Type B pancreatic cell (in vitro differentiated cells): ENCODE measurements around the gene ITCH. TPM values are rescaled to one million over a fixed set of nuclear protein-coding genes. Genes with fewer than 3 reads are reported as not detected.
A peak's percentile ranks its signal among the peaks of the same experiment; 100 is the strongest.
"Not testable (repeated sequence)": the region's sequence is repeated elsewhere in the genome, so short reads cannot be mapped to it uniquely, and the experiment has no call there.

ENCODE experiments used
- DNase-seq: peaks from one replicate; pipeline ENCODE4 v3.0.0; 2021; ENCODE audit warnings: mixed read lengths; ENCODE audit not compliant: unreplicated experiment; ENCODE audit errors: extremely low spot score
- H3K27ac Mint-ChIP-seq: 2 replicates; pipeline ENCODE4 v1.8.0; 2021; ENCODE audit warnings: mild to moderate bottlenecking, mixed read lengths
- H3K27me3 Mint-ChIP-seq: 2 replicates; pipeline ENCODE4 v1.8.0; 2021; ENCODE audit warnings: mixed read lengths
- H3K36me3 Mint-ChIP-seq: 2 replicates; pipeline ENCODE4 v1.8.0; 2021; ENCODE audit warnings: mixed read lengths
- H3K4me1 Mint-ChIP-seq: one replicate; pipeline ENCODE4 v1.8.0; 2021; ENCODE audit warnings: mixed read lengths; ENCODE audit not compliant: unreplicated experiment
- H3K4me3 Mint-ChIP-seq: 2 replicates; pipeline ENCODE4 v1.8.0; 2021; ENCODE audit warnings: mild to moderate bottlenecking, mixed read lengths
- H3K9me3 Mint-ChIP-seq: 2 replicates; pipeline ENCODE4 v1.8.0; 2021; ENCODE audit warnings: mixed read lengths
- total RNA-seq: library from RNA; stranded (reverse); gene quantifications from 2 replicates; pipeline ENCODE4 v1.2.1, GENCODE V29; 2021; ENCODE audit warnings: low replicate concordance
- TF ChIP-seq, protein P1 (sequence below): fragments of 200-600 bp; sonication (generic); conservative IDR thresholded peaks from 2 replicates; pipeline ENCODE4 v1.5.0; 2021; ENCODE audit warnings: antibody characterized with exemption, mild to moderate bottlenecking

The ITCH gene
- total RNA-seq, 1 donor from 2014 or later: 77.2 TPM

DNA sequence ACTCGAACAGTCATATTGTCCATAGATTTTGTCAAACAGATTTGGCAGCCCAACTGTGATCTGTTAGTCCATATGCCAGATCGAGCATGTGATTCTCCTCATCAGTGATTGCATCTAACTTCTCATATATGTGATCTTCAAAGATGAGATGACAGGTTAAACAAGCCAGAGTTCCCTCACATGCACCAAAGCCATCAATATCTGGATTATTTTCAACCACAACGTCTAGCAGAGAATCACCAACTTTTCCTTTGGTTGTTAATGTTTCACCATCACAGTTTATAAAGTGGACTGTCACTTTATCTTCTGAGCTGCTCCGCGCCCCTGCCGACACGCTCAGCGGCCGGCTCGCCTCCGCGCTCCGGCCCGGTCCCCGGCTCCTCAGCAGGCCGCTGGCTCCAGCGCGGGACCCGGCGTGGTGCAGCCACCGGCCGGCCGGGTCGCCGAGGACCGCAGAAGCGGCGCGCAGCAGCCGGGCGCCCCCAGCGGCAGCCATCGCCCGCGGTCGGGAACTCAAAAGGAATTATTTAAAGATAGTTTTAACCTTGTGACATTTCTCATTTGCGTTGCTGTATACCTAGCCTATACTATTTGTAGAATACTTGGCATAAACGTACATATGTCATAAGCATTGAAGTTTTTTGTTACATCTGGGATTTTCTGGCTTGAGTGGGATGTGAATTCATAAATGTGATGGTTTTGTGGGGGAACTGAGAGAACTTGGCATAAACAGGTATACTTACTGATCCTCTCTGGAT, 113.1 kb downstream of the ITCH start:
- H3K27me3 Mint-ChIP-seq: no peaks in the 10 kb centered on the region
- peaks cover 56% of the 10 kb centered on the region for H3K36me3 Mint-ChIP-seq
- DNase-seq: no peak
- no peak overlapping the region for H3K27ac Mint-ChIP-seq
- peaks cover 10% of the 10 kb centered on the region for H3K4me1 Mint-ChIP-seq
- peaks cover 3% of the 10 kb centered on the region for H3K9me3 Mint-ChIP-seq
- TF ChIP-seq, protein P1, sequence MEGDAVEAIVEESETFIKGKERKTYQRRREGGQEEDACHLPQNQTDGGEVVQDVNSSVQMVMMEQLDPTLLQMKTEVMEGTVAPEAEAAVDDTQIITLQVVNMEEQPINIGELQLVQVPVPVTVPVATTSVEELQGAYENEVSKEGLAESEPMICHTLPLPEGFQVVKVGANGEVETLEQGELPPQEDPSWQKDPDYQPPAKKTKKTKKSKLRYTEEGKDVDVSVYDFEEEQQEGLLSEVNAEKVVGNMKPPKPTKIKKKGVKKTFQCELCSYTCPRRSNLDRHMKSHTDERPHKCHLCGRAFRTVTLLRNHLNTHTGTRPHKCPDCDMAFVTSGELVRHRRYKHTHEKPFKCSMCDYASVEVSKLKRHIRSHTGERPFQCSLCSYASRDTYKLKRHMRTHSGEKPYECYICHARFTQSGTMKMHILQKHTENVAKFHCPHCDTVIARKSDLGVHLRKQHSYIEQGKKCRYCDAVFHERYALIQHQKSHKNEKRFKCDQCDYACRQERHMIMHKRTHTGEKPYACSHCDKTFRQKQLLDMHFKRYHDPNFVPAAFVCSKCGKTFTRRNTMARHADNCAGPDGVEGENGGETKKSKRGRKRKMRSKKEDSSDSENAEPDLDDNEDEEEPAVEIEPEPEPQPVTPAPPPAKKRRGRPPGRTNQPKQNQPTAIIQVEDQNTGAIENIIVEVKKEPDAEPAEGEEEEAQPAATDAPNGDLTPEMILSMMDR: no peak
- no peak overlapping the region for H3K4me3 Mint-ChIP-seq

DNA sequence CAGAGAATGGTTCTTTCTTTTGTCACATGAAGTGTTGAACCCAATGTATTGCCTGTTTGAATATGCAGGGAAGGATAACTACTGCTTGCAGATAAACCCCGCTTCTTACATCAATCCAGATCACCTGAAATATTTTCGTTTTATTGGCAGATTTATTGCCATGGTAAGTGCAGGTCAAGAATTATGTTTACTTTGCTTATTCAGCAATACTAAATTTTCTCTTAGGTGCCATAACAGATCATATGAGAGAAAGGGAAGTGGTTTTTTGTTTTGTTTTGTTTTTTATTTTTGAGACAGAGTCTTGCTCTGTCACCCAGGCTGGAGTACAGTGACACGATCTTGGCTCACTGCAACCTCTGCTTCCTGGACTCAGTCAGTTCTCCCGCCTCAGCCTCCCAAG, 116.6 kb downstream of the ITCH start:
- DNase-seq: no peak
- Mint-ChIP-seq H3K4me1 (no peaks in the 10 kb centered on the region), H3K4me3 (no peak overlapping the region), H3K9me3 (peaks cover 16% of the 10 kb centered on the region), H3K27ac (no peak overlapping the region), H3K27me3 (no peaks in the 10 kb centered on the region), H3K36me3 (peaks cover 65% of the 10 kb centered on the region)
- TF ChIP-seq, protein P1: no peak

DNA sequence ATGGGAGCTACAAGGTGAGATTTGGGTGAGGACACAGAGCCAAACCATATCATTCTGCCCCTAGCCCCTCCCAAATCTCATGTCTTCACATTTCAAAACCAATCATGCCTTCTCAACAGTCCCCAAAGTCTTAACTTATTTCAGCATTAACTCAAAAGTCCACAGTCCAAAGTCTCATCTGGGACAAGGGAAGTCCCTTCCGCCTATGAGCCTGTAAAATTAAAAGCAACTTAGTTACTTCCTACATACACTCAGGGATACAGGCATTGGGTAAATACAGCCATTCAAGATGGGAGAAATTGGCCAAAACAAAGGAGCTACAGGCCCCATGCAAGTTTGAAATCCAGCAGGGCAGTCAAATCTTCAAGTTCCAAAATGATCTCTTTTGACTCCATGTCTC, 119.1 kb downstream of the ITCH start:
- Mint-ChIP-seq H3K27ac (peak overlapping the region; percentile 26), H3K9me3 (peaks cover 16% of the 10 kb centered on the region), H3K36me3 (peaks cover 55% of the 10 kb centered on the region)
- not testable (repeated sequence) for H3K27me3 Mint-ChIP-seq, H3K4me3 Mint-ChIP-seq, H3K4me1 Mint-ChIP-seq, DNase-seq

DNA sequence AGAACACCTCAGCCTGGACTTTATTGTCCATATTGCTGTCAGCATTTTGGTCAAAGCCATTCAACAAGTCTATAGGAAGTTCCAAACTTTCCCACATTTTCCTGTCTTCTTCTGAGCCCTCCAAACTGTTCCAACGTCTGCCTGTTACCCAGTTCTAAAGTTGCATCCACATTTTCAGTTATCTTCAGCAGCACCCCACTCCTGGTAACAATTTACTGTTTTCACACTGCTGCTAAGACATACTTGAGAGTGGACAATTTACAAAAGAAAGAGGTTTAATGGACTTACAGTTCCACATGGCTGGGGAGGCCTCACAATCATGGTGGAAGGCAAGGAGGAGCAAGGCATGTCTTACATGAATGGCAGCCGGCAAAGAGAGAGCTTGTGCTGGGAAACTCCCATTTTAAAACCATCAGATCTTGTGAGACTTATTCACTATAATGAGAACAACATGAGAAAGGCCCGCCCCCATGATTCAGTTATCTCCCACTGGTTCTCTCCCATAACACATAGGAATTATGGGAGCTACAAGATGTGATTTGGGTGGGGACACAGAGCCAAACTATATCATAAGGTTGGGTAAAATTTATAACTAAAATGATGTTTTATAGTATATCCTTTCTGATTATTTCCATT, 120.6 kb downstream of the ITCH start:
- H3K27me3 Mint-ChIP-seq, H3K27ac Mint-ChIP-seq, H3K4me3 Mint-ChIP-seq, H3K4me1 Mint-ChIP-seq, DNase-seq: not testable (repeated sequence)
- peaks cover 58% of the 10 kb centered on the region for H3K36me3 Mint-ChIP-seq
- H3K9me3 Mint-ChIP-seq: peaks cover 16% of the 10 kb centered on the region

DNA sequence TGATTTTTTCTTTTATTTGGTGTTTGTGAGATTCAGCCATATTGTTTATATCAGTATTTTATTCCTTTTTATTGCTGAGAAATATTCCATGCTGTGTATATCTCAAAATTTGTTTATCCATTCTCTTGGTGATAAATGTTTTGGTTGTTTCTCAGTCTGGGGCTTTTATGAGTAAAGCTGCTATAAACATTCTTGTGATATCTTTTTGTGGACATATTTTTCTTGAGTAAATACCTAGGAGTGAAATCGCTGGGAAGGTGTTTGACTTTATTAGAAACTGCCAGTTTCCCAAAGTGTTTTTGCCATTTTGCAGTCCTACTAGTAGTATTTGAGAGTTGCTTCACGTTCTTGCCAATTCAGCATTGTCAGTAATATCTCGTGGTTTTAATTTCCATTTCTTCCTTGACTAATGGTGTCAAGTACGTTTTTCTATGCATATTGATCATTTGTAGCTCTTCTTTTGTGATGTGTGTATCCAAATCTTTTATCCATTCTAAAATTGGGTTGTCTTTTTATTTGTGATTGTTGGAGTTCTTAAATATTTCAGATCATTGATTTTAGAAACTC, 122.1 kb downstream of the ITCH start:
- Mint-ChIP-seq H3K9me3 (peaks cover 16% of the 10 kb centered on the region), H3K4me3 (no peak overlapping the region), H3K4me1 (no peaks in the 10 kb centered on the region), H3K36me3 (peaks cover 55% of the 10 kb centered on the region), H3K27ac (no peak overlapping the region), H3K27me3 (no peaks in the 10 kb centered on the region)
- DNase-seq: no peak
- TF ChIP-seq, protein P1: no peak

DNA sequence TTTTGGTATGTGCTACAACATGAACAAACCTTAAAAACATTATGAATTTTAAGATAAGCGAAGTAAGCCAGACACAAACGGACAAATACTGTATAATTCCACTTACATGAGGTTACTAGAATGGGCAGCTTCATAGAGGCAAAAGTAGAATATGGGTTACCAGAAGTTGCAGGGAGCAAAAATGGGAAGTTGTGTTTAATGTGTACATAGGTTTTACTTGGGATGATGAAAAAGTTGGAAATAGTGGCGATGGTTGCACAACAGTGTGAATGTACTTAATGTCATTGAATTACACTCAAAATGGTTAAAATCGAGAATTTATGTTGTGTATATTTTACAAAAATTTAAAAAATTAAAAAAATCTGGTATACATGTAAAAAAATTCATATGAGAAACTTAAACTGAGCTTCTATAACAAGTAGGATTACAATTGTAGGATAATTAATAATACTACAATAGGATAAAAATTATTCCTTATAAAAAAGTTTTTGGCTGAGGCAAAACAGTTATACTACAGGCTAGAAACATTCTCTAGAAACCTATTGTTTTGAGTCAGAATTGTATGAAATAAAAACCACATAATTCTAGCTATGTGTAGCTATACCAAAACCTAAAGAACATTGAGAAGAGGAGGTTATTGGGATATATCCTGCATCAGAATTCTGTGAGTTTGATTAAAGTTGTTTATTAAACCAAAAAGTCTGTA, 128.3 kb downstream of the ITCH start:
- TF ChIP-seq, protein P1: no peak
- no peaks in the 10 kb centered on the region for H3K27me3 Mint-ChIP-seq
- peaks cover 57% of the 10 kb centered on the region for H3K36me3 Mint-ChIP-seq
- no peak overlapping the region for H3K27ac Mint-ChIP-seq
- H3K9me3 Mint-ChIP-seq: no peaks in the 10 kb centered on the region
- no peak overlapping the region for H3K4me3 Mint-ChIP-seq
- no peaks in the 10 kb centered on the region for H3K4me1 Mint-ChIP-seq
- DNase-seq: no peak
